Measurements from ENCODE around the gene LILRB5.
"Not testable (repeated sequence)": the region's sequence is repeated elsewhere in the genome, so short reads cannot be mapped to it uniquely, and the experiment has no call there.

LILRB5 gene

GRCh38 chr19:54275951-54276350 lies 18.9 kb upstream of the LILRB5 start:
- DNase-seq (ENCODE audit: low spot score) = no peak

GRCh38 chr19:54274516-54274915 lies 17.4 kb upstream of the LILRB5 start:
- not testable (repeated sequence) for DNase-seq (ENCODE audit: low spot score)

- no peak for DNase-seq (ENCODE audit: low spot score)
Observed at GRCh38 chr19:54273821-54274220, 16.7 kb upstream of the LILRB5 start.

GRCh38 chr19:54272181-54272580 lies 15.1 kb upstream of the LILRB5 start:
- DNase-seq (ENCODE audit: low spot score) = not testable (repeated sequence)

- not testable (repeated sequence) for DNase-seq (ENCODE audit: low spot score)
Observed at GRCh38 chr19:54271587-54271986, 14.5 kb upstream of the LILRB5 start.

GRCh38 chr19:54271106-54271505 lies 14.0 kb upstream of the LILRB5 start:
- no peak for DNase-seq (ENCODE audit: low spot score)

- no peak for DNase-seq (ENCODE audit: low spot score)
Observed at GRCh38 chr19:54268936-54269335, 11.9 kb upstream of the LILRB5 start.

GRCh38 chr19:54266133-54266532 lies 9.1 kb upstream of the LILRB5 start:
- DNase-seq (ENCODE audit: low spot score) = peak; percentile 56

- no peak for DNase-seq (ENCODE audit: low spot score)
Observed at GRCh38 chr19:54262470-54262869, 5.4 kb upstream of the LILRB5 start.

GRCh38 chr19:54262066-54262465 lies 5.0 kb upstream of the LILRB5 start:
- DNase-seq (ENCODE audit: low spot score) = no peak

GRCh38 chr19:54256250-54257115 lies 590 bp downstream of the LILRB5 start:
- DNase-seq (ENCODE audit: low spot score) = no peak

GRCh38 chr19:54255105-54255775 lies 1.8 kb downstream of the LILRB5 start:
- no peak for DNase-seq (ENCODE audit: low spot score)

GRCh38 chr19:54254195-54254906 lies 2.7 kb downstream of the LILRB5 start:
- DNase-seq (ENCODE audit: low spot score) = no peak

GRCh38 chr19:54253331-54254194 lies 3.5 kb downstream of the LILRB5 start:
- no peak for DNase-seq (ENCODE audit: low spot score)

- no peak for DNase-seq (ENCODE audit: low spot score)
Observed at GRCh38 chr19:54252845-54253244, 4.2 kb downstream of the LILRB5 start.

GRCh38 chr19:54252243-54252642 lies 4.8 kb downstream of the LILRB5 start:
- DNase-seq (ENCODE audit: low spot score) = no peak

- peak; percentile 28 for DNase-seq (ENCODE audit: low spot score)
Observed at GRCh38 chr19:54248016-54248601, 9.0 kb downstream of the LILRB5 start.

- DNase-seq (ENCODE audit: low spot score) = no peak
Observed at GRCh38 chr19:54247106-54247930, 9.8 kb downstream of the LILRB5 start.

- no peak for DNase-seq (ENCODE audit: low spot score)
Observed at GRCh38 chr19:54245936-54246335, 11.1 kb downstream of the LILRB5 start.

- not testable (repeated sequence) for DNase-seq (ENCODE audit: low spot score)
Observed at GRCh38 chr19:54243809-54244208, 13.3 kb downstream of the LILRB5 start.

Data from CD4-positive, alpha-beta T cell treated with Interleukin-15 for 4 hours (primary cell).